Left cardiac atrium (tissue), 4 donors: ENCODE results near the gene GOT2. TPM values are rescaled to one million over a fixed set of nuclear protein-coding genes. Genes with fewer than 3 reads are reported as not detected.
"Not testable (repeated sequence)": the region's sequence is repeated elsewhere in the genome, so short reads cannot be mapped to it uniquely, and the experiment has no call there.

ENCODE experiments used
- ATAC-seq, 2 donors: fragments of 200-7000 bp; cut with Tn5 transposase; one replicate each; pipeline ENCODE4 v1.9.1; 2020; ENCODE audit warnings: mild to moderate bottlenecking in 2 of 2, moderate library complexity in 2 of 2
- DNase-seq: peaks from one replicate; pipeline ENCODE4 v3.0.0-alpha.2; 2020
- intact Hi-C, 2 donors: fragments of 100-400 bp; cut with DNase I; formaldehyde crosslinking; loops; one replicate each; pipeline versions ENCODE4 v1.14.1 to v1.15.1; 2022 to 2023
- total RNA-seq, 2 donors: library from RNA; stranded (reverse); fragmentation: NEBNext Ultra II Directional; extraction: Animal tissue kit (Norgen Biotek cat#: 25700); gene quantifications; one replicate each; pipeline ENCODE4 v1.2.1, GENCODE V29; 2021
- donor health status: DM: no; HTN: yes; CAD: no.
- donor health status: DM: no; HTN: yes; CAD: no; lungs with severe emphysema.
- donor health status: DM: yes; HTN: yes; CAD: no.
- donor health status: Dilated cardiomyopathy.

Gene GOT2
- total RNA-seq, 2 donors from 2014 or later, result 270 TPM

DNA sequence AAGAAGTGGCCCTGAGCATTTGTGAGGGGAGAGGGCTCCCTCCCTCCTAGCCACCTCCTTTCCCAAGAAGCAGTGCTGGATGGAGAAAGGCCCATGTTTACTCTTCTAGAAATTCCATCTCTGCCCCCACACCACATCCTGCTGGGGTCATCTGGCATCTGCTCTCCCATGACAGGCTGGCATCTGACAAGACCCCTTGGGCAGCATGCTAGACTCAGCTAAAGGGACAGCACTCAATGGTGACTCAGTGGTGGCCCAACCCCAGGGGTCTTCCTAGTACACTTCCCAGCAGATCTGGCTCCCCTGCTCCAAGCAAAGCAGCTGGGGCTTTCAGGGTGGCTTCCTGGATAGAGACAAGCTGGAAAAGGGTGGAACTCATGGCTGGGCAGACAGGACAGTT lies 63.9 kb downstream of the GOT2 start:
- no peak for ATAC-seq
- no peak for DNase-seq
- intact Hi-C loops, result no loop called here

DNA sequence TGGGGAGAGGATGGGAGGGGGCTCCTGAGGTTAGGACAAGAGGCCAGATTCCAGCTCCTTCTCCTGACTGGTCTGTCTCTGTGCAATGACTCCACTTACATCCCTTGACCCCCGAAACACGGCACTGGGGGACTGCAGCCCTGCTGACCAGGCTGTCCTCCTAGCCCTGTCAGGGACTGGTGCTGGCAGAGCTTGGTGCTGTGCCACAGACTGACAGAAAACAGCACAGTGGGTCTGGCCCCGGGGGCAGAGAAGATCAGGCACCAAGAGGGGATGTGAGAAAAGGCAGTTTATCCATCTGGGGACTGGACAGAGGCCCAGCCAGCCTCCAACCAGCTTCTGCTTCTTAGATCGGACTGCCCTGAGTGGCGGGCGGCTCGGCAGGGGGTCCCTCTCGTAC lies 68.9 kb downstream of the GOT2 start:
- DNase-seq (no peak), ATAC-seq (no peak)
- intact Hi-C loops, result loop anchor here in 1 of 2 donors (10.0 kb wide), 1 partner anchor 330 kb away; no protein-coding TSS in a partner anchor

DNA sequence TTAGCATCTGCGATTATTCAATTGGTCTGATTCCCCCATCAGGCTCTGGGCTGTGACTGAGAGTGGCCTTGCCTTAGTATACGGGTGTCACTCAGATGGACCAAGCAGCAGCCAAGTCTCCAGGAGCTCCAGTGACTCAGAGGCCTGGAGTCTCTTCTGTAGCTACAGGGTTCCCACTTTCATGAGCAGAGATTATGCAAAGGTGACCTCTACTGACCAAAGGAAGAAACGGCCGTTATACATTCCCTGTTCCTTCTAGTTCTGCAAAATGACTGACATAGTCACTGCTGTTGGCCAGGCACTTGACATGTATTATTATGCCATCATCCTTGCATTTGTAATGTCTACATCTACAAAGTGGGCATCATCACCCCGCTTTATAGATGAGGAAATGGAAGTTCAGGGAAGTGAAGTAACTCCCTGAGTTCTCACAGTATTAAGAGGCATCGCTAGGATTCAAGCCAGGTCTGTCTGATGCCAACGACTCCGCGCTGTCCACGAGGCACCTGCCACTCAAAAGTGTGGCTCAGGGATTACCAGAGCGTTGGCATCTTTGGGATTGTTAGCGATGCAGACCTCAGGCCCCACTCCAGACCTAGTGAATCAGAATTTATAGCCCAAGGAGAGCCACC lies 72.8 kb downstream of the GOT2 start:
- DNase-seq, result peak; percentile 62

DNA sequence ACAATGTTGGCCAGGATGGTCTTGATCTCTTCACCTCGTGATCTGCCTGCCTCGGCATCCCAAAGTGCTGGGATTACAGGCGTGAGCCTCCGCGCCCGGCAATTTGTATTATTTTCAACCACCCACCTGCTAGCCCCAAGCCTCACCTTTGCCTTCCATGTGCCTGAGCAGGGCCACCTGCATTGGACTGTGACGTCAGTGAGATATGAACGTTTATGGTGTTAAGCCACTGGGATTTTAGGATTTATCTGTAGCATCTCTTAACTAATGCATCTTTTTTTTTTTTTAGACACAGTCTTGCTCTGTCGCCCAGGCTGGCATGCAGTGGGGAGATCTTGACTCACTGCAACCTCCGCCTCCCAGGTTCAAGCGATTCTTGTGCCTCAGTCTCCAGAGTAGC lies 74.2 kb downstream of the GOT2 start:
- intact Hi-C loops, result loop anchor here (5.0 to 10.0 kb wide), 2 partner anchors 148 to 325 kb away; no protein-coding TSS in a partner anchor
- DNase-seq, ATAC-seq: not testable (repeated sequence)

More for the DNA sequence above, 72.8 kb downstream of the GOT2 start:
- peak; percentile 89 to 97 for ATAC-seq
- intact Hi-C loops, result loop anchor here (5.0 to 10.0 kb wide), 2 partner anchors 149 to 327 kb away; no protein-coding TSS in a partner anchor

DNA sequence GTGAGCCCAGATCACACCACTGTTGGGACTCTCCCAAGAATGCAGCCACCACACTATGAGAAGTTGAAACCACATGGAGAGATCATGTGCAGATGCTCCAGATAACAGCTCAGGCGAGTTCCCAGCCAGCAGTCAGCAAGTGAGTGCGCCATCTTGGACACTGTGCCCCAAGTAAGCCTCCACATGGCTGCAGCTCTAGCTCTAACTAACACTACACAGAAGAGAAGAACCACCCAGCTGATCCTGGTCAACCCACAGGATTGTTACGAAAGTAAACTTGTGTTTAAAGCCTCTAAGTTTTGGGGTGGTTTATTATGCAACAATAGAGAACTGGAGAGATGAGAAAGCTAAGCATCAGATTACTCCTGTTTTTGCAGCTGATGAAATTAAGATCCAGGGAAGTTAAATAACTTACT lies 75.3 kb downstream of the GOT2 start:
- intact Hi-C loops, result no loop called here
- ATAC-seq, result no peak
- DNase-seq, result no peak

Other genes with a start within 250 kb of the GOT2 start
- gene NDRG4, start 234.2 kb downstream of the GOT2 start, total RNA-seq, result 100 to 1,000 TPM; 121 to 153 TPM
- 10 to 100 TPM; 10.7 to 10.8 TPM for gene SETD6, start 218.8 kb downstream of the GOT2 start, total RNA-seq
- 10 to 100 TPM; 74.2 to 92.9 TPM for gene CNOT1, start 104.5 kb downstream of the GOT2 start, total RNA-seq
- gene SLC38A7, start 49.5 kb downstream of the GOT2 start, total RNA-seq, result 10 to 100 TPM; 20.8 to 21.4 TPM